HCT116 (cell line): ENCODE results near the gene MED14. TPM values are rescaled to one million over a fixed set of nuclear protein-coding genes. Genes with fewer than 3 reads are reported as not detected.

Experiments
- ATAC-seq: fragments of 200-7000 bp; cut with Tn5 transposase; 2 replicates; pipeline ENCODE4 v1.9.1; 2020; ENCODE audit warnings: mild to moderate bottlenecking, moderate library complexity
- BruUV-seq: library from RNA; stranded (reverse); fragments of 400-500 nt; replicated peaks from 2 replicates; lab custom pipeline; 2021; lab: Mats Ljungman, UMichigan
- CTCF ChIA-PET: fragments of 300-600 bp; sonication (Branson Sonifier 250); formaldehyde crosslinking; loops from one replicate; lab custom pipeline; 2021; ENCODE audit warnings: antibody characterized with exemption; lab: Charles Lee
- POLR2A ChIA-PET: fragments of 300-600, 350-600 bp; sonication (Branson Sonifier 250); formaldehyde crosslinking; loops from one replicate; lab custom pipeline; 2021; ENCODE audit warnings: antibody characterized with exemption; lab: Charles Lee
- RAD21 ChIA-PET, 2 experiments: fragments of 300-600 bp; sonication (Branson Sonifier 250); formaldehyde crosslinking; loops; one replicate each; lab custom pipeline; 2023; ENCODE audit warnings: low total read pairs in 2 of 2; ENCODE audit not compliant: uncharacterized antibody in 2 of 2, unreplicated experiment in 2 of 2, low non-redundant PET in 1 of 2; lab: Charles Lee
- DNase-seq: peaks from one replicate; pipeline ENCODE4 v3.0.0-alpha.2; 2010; ENCODE audit warnings: low read depth, low spot score
- H2AFZ ChIP-seq: fragments of 200-600 bp; shearing (Covaris generic), sonication (generic); 2 replicates; pipeline ENCODE4 v1.6.1; 2017; ENCODE audit warnings: low read depth, mixed run types, mixed read lengths, antibody characterized with exemption, low read length; ENCODE audit not compliant: poor library complexity, severe bottlenecking
- H3K27ac ChIP-seq: 2 replicates; pipeline ENCODE4 v1.5.1; 2012; ENCODE audit warnings: low read depth, low read length
- H3K27me3 ChIP-seq: fragments of 200-600 bp; sonication (generic); 2 replicates; pipeline ENCODE4 v1.6.1; 2016; ENCODE audit warnings: mixed run types, low read length, mixed read lengths; ENCODE audit not compliant: insufficient read depth
- H3K36me3 ChIP-seq, 2 experiments: fragments of 200-500 bp in 1 of 2; fragments of 200-600 bp in 1 of 2; sonication (Bioruptor generic) in 1 of 2; sonication (generic) in 1 of 2; 2 replicates each; pipeline versions ENCODE4 v1.5.1 to v1.6.1; 2014 to 2016; ENCODE audit warnings: low read length in 2 of 2, inconsistent platforms in 1 of 2, mixed read lengths in 1 of 2, mixed run types in 1 of 2; ENCODE audit not compliant: insufficient read depth in 2 of 2, control insufficient read depth in 1 of 2
- H3K4me1 ChIP-seq, 2 experiments: fragments of 200-600 bp in 1 of 2; sonication (generic) in 1 of 2; 2 replicates each; pipeline versions ENCODE4 v1.5.1 to v1.6.1; 2012 to 2017; ENCODE audit warnings: low read length in 2 of 2, inconsistent platforms in 1 of 2, mild to moderate bottlenecking in 1 of 2, mixed read lengths in 1 of 2, mixed run types in 1 of 2, moderate library complexity in 1 of 2; ENCODE audit not compliant: insufficient read depth in 2 of 2, control insufficient read depth in 1 of 2
- H3K4me2 ChIP-seq: fragments of 200-600 bp; sonication (generic); 2 replicates; pipeline ENCODE4 v1.6.1; 2017; ENCODE audit warnings: mixed run types, low read length, mixed read lengths
- H3K4me3 ChIP-seq, 2 experiments: fragments of 200-600 bp in 1 of 2; sonication (generic) in 1 of 2; replicated peaks in 1 of 2; 2 replicates each; pipeline ENCODE4 v1.5.1; 2011 to 2016; ENCODE audit warnings: low read length in 2 of 2, control low read depth in 1 of 2, low read depth in 1 of 2, mild to moderate bottlenecking in 1 of 2, mixed read lengths in 1 of 2, mixed run types in 1 of 2
- H3K79me2 ChIP-seq: fragments of 200-600 bp; sonication (generic); 2 replicates; pipeline ENCODE4 v1.6.1; 2017; ENCODE audit warnings: mild to moderate bottlenecking, mixed run types, low read length, moderate library complexity, mixed read lengths; ENCODE audit not compliant: insufficient read depth
- H3K9ac ChIP-seq: fragments of 200-600 bp; sonication (generic); 2 replicates; pipeline ENCODE4 v1.6.1; 2016; ENCODE audit warnings: low read length, mixed read lengths
- H3K9me2 ChIP-seq: fragments of 200-600 bp; sonication (generic), shearing (Covaris generic); 2 replicates; pipeline ENCODE4 v1.6.1; 2017; ENCODE audit warnings: mixed run types, mild to moderate bottlenecking, moderate library complexity; ENCODE audit not compliant: insufficient read depth
- H3K9me3 ChIP-seq, 2 experiments: fragments of 200-500 bp in 1 of 2; fragments of 200-600 bp in 1 of 2; sonication (Bioruptor generic) in 1 of 2; sonication (generic) in 1 of 2; 2 replicates each; pipeline ENCODE4 v1.6.1; 2014 to 2017; ENCODE audit warnings: low read length in 2 of 2, mixed read lengths in 2 of 2, inconsistent platforms in 1 of 2, low read depth in 1 of 2, mild to moderate bottlenecking in 1 of 2, mixed run types in 1 of 2, moderate library complexity in 1 of 2; ENCODE audit not compliant: control insufficient read depth in 1 of 2, insufficient read depth in 1 of 2
- H4K20me1 ChIP-seq: fragments of 200-600 bp; sonication (generic), shearing (Covaris generic); 2 replicates; pipeline ENCODE4 v1.6.1; 2017; ENCODE audit warnings: mixed run types, mild to moderate bottlenecking, moderate library complexity; ENCODE audit not compliant: insufficient read depth
- CBX3 ChIP-seq: IDR thresholded peaks from 2 replicates; pipeline ENCODE4 v1.6.1; 2012; ENCODE audit warnings: low read depth
- ELF1 ChIP-seq: IDR thresholded peaks from 2 replicates; pipeline ENCODE4 v1.6.1; 2012; ENCODE audit warnings: low read depth, borderline replicate concordance
- EZH2phosphoT487 ChIP-seq: fragments of 200-600 bp; IDR thresholded peaks from 2 replicates; pipeline ENCODE4 v1.6.1; 2018; ENCODE audit warnings: antibody characterized with exemption, borderline replicate concordance
- FOSL1 ChIP-seq: IDR thresholded peaks from 2 replicates; pipeline ENCODE4 v1.6.1; 2012; ENCODE audit warnings: low read depth
- POLR2A ChIP-seq: IDR thresholded peaks from 2 replicates; pipeline ENCODE4 v1.7.0; 2011; ENCODE audit warnings: borderline replicate concordance; ENCODE audit not compliant: insufficient read depth, insufficient read length; ENCODE audit errors: extremely low read depth
- POLR2AphosphoS5 ChIP-seq: IDR thresholded peaks from 2 replicates; pipeline ENCODE4 v1.6.1; 2011; ENCODE audit warnings: mild to moderate bottlenecking, low read depth, low read length, moderate library complexity
- TCF7L2 ChIP-seq: IDR thresholded peaks from 2 replicates; pipeline ENCODE4 v1.7.0; 2011; ENCODE audit warnings: borderline replicate concordance, inconsistent platforms; ENCODE audit not compliant: insufficient read depth, insufficient read length; ENCODE audit errors: extremely low read depth
- ZNF274 ChIP-seq: fragments of 200-500 bp; sonication (Bioruptor generic); IDR thresholded peaks from 2 replicates; pipeline ENCODE4 v1.6.1; 2014; ENCODE audit warnings: mild to moderate bottlenecking, low read depth, low read length, inconsistent platforms
- intact Hi-C: fragments of 100-400 bp; cut with micrococcal nuclease; formaldehyde crosslinking; loops from 2 replicates; pipeline ENCODE4 v1.10.0; 2022
- total RNA-seq: library from RNA; stranded (reverse); gene quantifications from one replicate; pipeline ENCODE4 v1.2.1, GENCODE V29; 2021; ENCODE audit not compliant: unreplicated experiment
- TF ChIP-seq, protein P1 (sequence below): IDR thresholded peaks from 2 replicates; pipeline ENCODE4 v1.6.1; 2011; ENCODE audit warnings: mild to moderate bottlenecking, low read length, moderate library complexity; ENCODE audit not compliant: insufficient replicate concordance; ENCODE audit errors: extremely low read depth

MED14 gene
- total RNA-seq, 1 experiment from 2014 or later: 51.8 TPM

DNA sequence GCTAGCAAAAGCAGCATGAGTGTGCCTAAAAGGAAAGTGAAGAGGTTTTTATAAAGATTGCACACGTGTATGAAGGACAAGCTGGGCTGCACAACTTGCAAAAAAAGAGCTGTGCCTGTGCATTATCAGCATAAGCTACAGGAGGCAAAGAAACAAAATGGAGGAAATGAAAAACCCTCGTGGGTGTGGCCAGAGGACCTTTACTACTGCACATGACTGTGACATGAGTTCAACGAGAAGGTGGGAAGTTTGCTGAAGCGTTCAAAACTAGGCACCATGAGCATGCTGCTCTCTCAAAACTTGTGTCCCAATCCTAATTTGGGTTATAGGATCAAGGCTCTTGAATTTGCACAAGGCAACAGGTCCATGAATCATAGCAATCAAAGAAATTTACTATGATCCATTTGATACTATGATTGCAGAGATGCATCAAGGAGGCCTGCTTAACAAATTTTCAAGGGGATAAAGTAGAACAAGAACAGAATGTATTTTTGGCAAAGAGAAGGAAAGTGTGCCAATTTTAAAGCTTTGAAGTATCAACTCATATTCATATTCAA lies 49.9 kb downstream of the MED14 start:
- H3K27ac ChIP-seq: no peak overlapping the region
- no peak overlapping the region for H3K9ac ChIP-seq
- no peak overlapping the region for H3K4me2 ChIP-seq
- H3K4me1 ChIP-seq: no peaks in the 10 kb centered on the region
- TF ChIP-seq ELF1 (no peak), ZNF274 (no peak), FOSL1 (no peak), POLR2A (no peak)
- no peaks in the 10 kb centered on the region for H3K9me3 ChIP-seq
- intact Hi-C loops: no loop called here
- ATAC-seq (no peak), DNase-seq (no peak)
- RAD21 ChIA-PET: interaction anchor here in 1 of 2 experiments (0.7 kb wide), 1 partner anchor 10 kb away, joined by 3 read pairs; no protein-coding TSS in a partner anchor
- H3K9me2 ChIP-seq: no peaks in the 10 kb centered on the region
- no peaks in the 10 kb centered on the region for H3K27me3 ChIP-seq
- CTCF ChIA-PET: interaction anchor here (0.6 kb wide), 1 partner anchor 430 kb away, joined by 3 read pairs; no protein-coding TSS in a partner anchor
- no peak overlapping the region for H2AFZ ChIP-seq
- no peaks in the 10 kb centered on the region; the same call in 1 of the 2 replicates for H4K20me1 ChIP-seq
- H3K79me2 ChIP-seq: no peaks in the 10 kb centered on the region
- no peak overlapping the region for H3K4me3 ChIP-seq
- POLR2A ChIA-PET: no interaction called here
- peaks cover 4 to 7% of the 10 kb centered on the region in 2 experiments; a peak in 2 of 4 replicates for H3K36me3 ChIP-seq
- BruUV-seq: no TSS peak

DNA sequence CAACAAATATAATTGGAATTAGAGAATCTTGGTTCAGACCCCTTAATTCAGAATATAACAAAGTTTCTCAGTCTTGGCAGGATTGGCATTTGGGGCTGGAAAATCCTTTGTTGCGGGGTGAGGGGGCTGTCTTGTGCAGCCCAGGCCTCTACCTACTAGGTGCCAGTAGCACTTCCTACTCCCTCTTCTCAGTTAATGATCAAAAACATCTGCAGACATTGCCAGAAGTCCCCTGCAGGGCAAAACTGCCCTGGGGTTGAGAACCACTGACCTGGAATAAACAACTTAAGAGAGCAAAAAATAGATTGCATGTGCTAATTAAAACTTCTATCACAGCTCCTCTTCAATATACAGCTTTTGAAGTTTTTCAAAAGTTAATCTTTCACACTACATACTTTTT lies 51.2 kb downstream of the MED14 start:
- Histone ChIP-seq H3K4me1 (no peaks in the 10 kb centered on the region), H3K79me2 (no peaks in the 10 kb centered on the region), H3K27ac (no peak overlapping the region), H3K27me3 (no peaks in the 10 kb centered on the region), H4K20me1 (no peaks in the 10 kb centered on the region; the same call in 1 of the 2 replicates), H3K4me2 (no peak overlapping the region), H3K9ac (no peak overlapping the region), H3K36me3 (peaks cover 4 to 11% of the 10 kb centered on the region in 2 experiments; a peak in 2 of 4 replicates), H3K4me3 (no peak overlapping the region), H3K9me3 (no peaks in the 10 kb centered on the region), H3K9me2 (no peaks in the 10 kb centered on the region), H2AFZ (no peak overlapping the region)
- no TSS peak for BruUV-seq
- ChIA-PET POLR2A (no interaction called here), CTCF (no interaction called here), RAD21 (no interaction called here)
- DNase-seq (no peak), ATAC-seq (no peak)
- TF ChIP-seq POLR2A: no peak
- TF ChIP-seq, protein P1, sequence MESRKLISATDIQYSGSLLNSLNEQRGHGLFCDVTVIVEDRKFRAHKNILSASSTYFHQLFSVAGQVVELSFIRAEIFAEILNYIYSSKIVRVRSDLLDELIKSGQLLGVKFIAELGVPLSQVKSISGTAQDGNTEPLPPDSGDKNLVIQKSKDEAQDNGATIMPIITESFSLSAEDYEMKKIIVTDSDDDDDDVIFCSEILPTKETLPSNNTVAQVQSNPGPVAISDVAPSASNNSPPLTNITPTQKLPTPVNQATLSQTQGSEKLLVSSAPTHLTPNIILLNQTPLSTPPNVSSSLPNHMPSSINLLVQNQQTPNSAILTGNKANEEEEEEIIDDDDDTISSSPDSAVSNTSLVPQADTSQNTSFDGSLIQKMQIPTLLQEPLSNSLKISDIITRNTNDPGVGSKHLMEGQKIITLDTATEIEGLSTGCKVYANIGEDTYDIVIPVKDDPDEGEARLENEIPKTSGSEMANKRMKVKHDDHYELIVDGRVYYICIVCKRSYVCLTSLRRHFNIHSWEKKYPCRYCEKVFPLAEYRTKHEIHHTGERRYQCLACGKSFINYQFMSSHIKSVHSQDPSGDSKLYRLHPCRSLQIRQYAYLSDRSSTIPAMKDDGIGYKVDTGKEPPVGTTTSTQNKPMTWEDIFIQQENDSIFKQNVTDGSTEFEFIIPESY: no peak
- no peak for TF ChIP-seq CBX3
- no peak for TF ChIP-seq TCF7L2
- no peak for TF ChIP-seq EZH2phosphoT487
- TF ChIP-seq POLR2AphosphoS5: no peak
- intact Hi-C loops: no loop called here
